Esophagus squamous epithelium (tissue), 5 donors: Measurements from ENCODE around the gene RALGPS1. TPM values are rescaled to one million over a fixed set of nuclear protein-coding genes. Genes with fewer than 3 reads are reported as not detected.

Experiments
- DNase-seq: peaks from one replicate; lab custom pipeline; 2025; lab: John Stamatoyannopoulos, UW
- H3K27ac ChIP-seq, 4 donors: fragments of 200-600 bp; sonication (generic); one replicate each; pipeline ENCODE4 v1.5.1; 2016 to 2019; ENCODE audit warnings: mild to moderate bottlenecking in 1 of 4
- H3K27me3 ChIP-seq, 4 donors: fragments of 200-600 bp; sonication (generic); 1 replicate in 3 of 4; 2 replicates in 1 of 4; pipeline versions ENCODE4 v1.5.1 to v1.6.0; 2017 to 2021; ENCODE audit warnings: antibody characterized with exemption in 1 of 4
- H3K36me3 ChIP-seq, 3 donors: fragments of 200-600 bp; sonication (generic); one replicate each; pipeline ENCODE4 v1.5.1; 2016 to 2019
- H3K4me1 ChIP-seq, 3 donors: fragments of 200-600 bp; sonication (generic); one replicate each; pipeline ENCODE4 v1.5.1; 2017 to 2019
- H3K4me3 ChIP-seq, 4 donors: fragments of 200-600 bp; sonication (generic); 1 replicate in 3 of 4; 2 replicates in 1 of 4; pipeline ENCODE4 v1.5.1; 2016 to 2019; ENCODE audit warnings: mild to moderate bottlenecking in 2 of 4, moderate library complexity in 1 of 4
- H3K9me3 ChIP-seq, 3 donors: fragments of 200-600 bp; sonication (generic); one replicate each; pipeline ENCODE4 v1.5.1; 2016 to 2019
- CTCF ChIP-seq, 6 experiments: fragments of 450-650 bp in 4 of 6; fragments of 200-600 bp in 2 of 6; sonication (generic) in 2 of 6; IDR thresholded peaks; one replicate each; pipeline ENCODE4 v1.5.1; 2016 to 2019; ENCODE audit warnings: antibody characterized with exemption in 6 of 6, mild to moderate bottlenecking in 4 of 6, moderate library complexity in 4 of 6
- POLR2A ChIP-seq, 4 donors: fragments of 450-650 bp; IDR thresholded peaks; one replicate each; pipeline ENCODE4 v1.6.1; 2017; ENCODE audit warnings: antibody characterized with exemption in 4 of 4, mild to moderate bottlenecking in 4 of 4, moderate library complexity in 3 of 4
- WGBS, 2 donors: methylation state at CpG; one replicate each; pipeline ENCODE4 v1.1.5; 2018; 5-methylcytosine and 5-hydroxymethylcytosine counted together
- intact Hi-C: fragments of 100-400 bp; cut with DNase I; formaldehyde crosslinking; loops from one replicate; pipeline ENCODE4 v1.15.0; 2022
- total RNA-seq, 4 donors: library from RNA; depleted of rRNA; stranded (reverse); fragments of >200 nt; gene quantifications; one replicate each; pipeline ENCODE4 v1.1.0, GENCODE V29; 2016
- donor health status: DM: yes; HTN: yes; CAD: no.

The RALGPS1 gene
- total RNA-seq, 4 donors from 2014 or later = 3.0 to 16.4 (median 10.6) TPM

- H3K4me3 ChIP-seq = no peak overlapping the region
- no peaks in the 10 kb centered on the region for H3K9me3 ChIP-seq
- H3K36me3 ChIP-seq = peaks cover 7 to 48% (median 10%) of the 10 kb centered on the region in 3 donors
- DNase-seq = no peak
- no peak for TF ChIP-seq CTCF (IDR thresholded peaks at IDR 0.05)
- no peak for TF ChIP-seq POLR2A (IDR thresholded peaks at IDR 0.05)
- H3K4me1 ChIP-seq = peaks cover 0 to 34% (median 0%) of the 10 kb centered on the region in 3 donors
- 82 to 85% methylated on average over 6 of the region's 6 CpGs for WGBS, 2 donors
- peak overlapping the region in 1 of 4 donors; percentile 26 for H3K27ac ChIP-seq
- H3K27me3 ChIP-seq = no peaks in the 10 kb centered on the region
- intact Hi-C loops = no loop called here
Observed at GRCh38 chr9:126880947-126881332, 33.6 kb upstream of the RALGPS1 start.

- no peaks in the 10 kb centered on the region for H3K27me3 ChIP-seq
- intact Hi-C loops = no loop called here
- TF ChIP-seq POLR2A (IDR thresholded peaks at IDR 0.05) = no peak
- no peak for TF ChIP-seq CTCF (IDR thresholded peaks at IDR 0.05)
- no peak overlapping the region for H3K4me3 ChIP-seq
- no peaks in the 10 kb centered on the region for H3K9me3 ChIP-seq
- no peak for DNase-seq
- H3K27ac ChIP-seq = no peak overlapping the region
- peaks cover 0 to 34% (median 0%) of the 10 kb centered on the region in 3 donors for H3K4me1 ChIP-seq
- 88 to 89% methylated on average over 11 of the region's 11 CpGs for WGBS, 2 donors
- H3K36me3 ChIP-seq = peaks cover 7 to 50% (median 10%) of the 10 kb centered on the region in 3 donors
Observed at GRCh38 chr9:126882746-126883145, 31.8 kb upstream of the RALGPS1 start.

GRCh38 chr9:126883636-126884035, 30.9 kb upstream of the RALGPS1 start:
- TF ChIP-seq CTCF (IDR thresholded peaks at IDR 0.05) = no peak
- no peak for TF ChIP-seq POLR2A (IDR thresholded peaks at IDR 0.05)
- Histone ChIP-seq H3K27me3 (no peaks in the 10 kb centered on the region), H3K36me3 (peaks cover 7 to 46% (median 10%) of the 10 kb centered on the region in 3 donors), H3K9me3 (no peaks in the 10 kb centered on the region), H3K4me1 (peaks cover 0 to 34% (median 0%) of the 10 kb centered on the region in 3 donors), H3K4me3 (no peak overlapping the region), H3K27ac (peak overlapping the region in 1 of 4 donors; percentile 21)
- intact Hi-C loops = no loop called here
- no peak for DNase-seq
- 38 to 75% methylated on average over 12 to 14 of the region's 15 CpGs for WGBS, 2 donors

- intact Hi-C loops = no loop called here
- Histone ChIP-seq H3K9me3 (no peaks in the 10 kb centered on the region), H3K27me3 (no peaks in the 10 kb centered on the region), H3K36me3 (peaks cover under 1 to 35% (median 1%) of the 10 kb centered on the region in 3 donors), H3K4me3 (no peak overlapping the region), H3K27ac (no peak overlapping the region), H3K4me1 (peaks cover 0 to 30% (median 0%) of the 10 kb centered on the region in 3 donors)
- DNase-seq = no peak
- no peak for TF ChIP-seq CTCF (IDR thresholded peaks at IDR 0.05)
- TF ChIP-seq POLR2A (IDR thresholded peaks at IDR 0.05) = no peak
- 64 to 65% methylated on average over 6 of the region's 6 CpGs for WGBS, 2 donors
Observed at GRCh38 chr9:126885131-126885641, 29.4 kb upstream of the RALGPS1 start.

- H3K4me3 ChIP-seq = no peak overlapping the region
- DNase-seq = no peak
- H3K27ac ChIP-seq = no peak overlapping the region
- WGBS, 2 donors = 90 to 91% methylated on average over 20 to 23 of the region's 23 CpGs
- TF ChIP-seq CTCF (IDR thresholded peaks at IDR 0.05) = no peak
- TF ChIP-seq POLR2A (IDR thresholded peaks at IDR 0.05) = no peak
- no peaks in the 10 kb centered on the region for H3K27me3 ChIP-seq
- intact Hi-C loops = no loop called here
- peaks cover 0 to 24% (median 0%) of the 10 kb centered on the region in 3 donors for H3K36me3 ChIP-seq
- no peaks in the 10 kb centered on the region for H3K9me3 ChIP-seq
- H3K4me1 ChIP-seq = peaks cover 0 to 25% (median 0%) of the 10 kb centered on the region in 3 donors
Observed at GRCh38 chr9:126886034-126886822, 28.4 kb upstream of the RALGPS1 start.
